A549 (cell line): Measurements from ENCODE around the gene NRM. TPM values are rescaled to one million over a fixed set of nuclear protein-coding genes. Genes with fewer than 3 reads are reported as not detected.

ENCODE experiments used
- ATAC-seq, 2 experiments: fragments of 200-7000 bp in 1 of 2; fragments of >200 bp in 1 of 2; cut with Nextera tagmentation in 1 of 2; cut with Tn5 transposase in 1 of 2; 3 replicates each; pipeline versions ENCODE4 v1.8.0 to v1.9.1; 2018 to 2020; ENCODE audit warnings: mild to moderate bottlenecking in 1 of 2, moderate library complexity in 1 of 2
- CTCF ChIA-PET: fragments of 300-600 bp; sonication (Branson Sonifier 250); formaldehyde crosslinking; extraction: SDS; loops from one replicate; lab custom pipeline; 2021; ENCODE audit warnings: antibody characterized with exemption, inconsistent platforms; lab: Yijun Ruan, JAX
- POLR2A ChIA-PET: fragments of 350-600 bp; formaldehyde crosslinking; extraction: SDS; loops from one replicate; lab custom pipeline; 2021; ENCODE audit warnings: antibody characterized with exemption, inconsistent platforms; lab: Yijun Ruan, JAX
- DNase-seq, 2 experiments: peaks; one replicate each; pipeline versions ENCODE4 v3.0.0 to v3.0.0-alpha.2; 2011 to 2016; ENCODE audit warnings: low read depth in 1 of 2, low spot score in 1 of 2
- FAIRE-seq: peaks from 2 replicates; lab custom pipeline; 2011; peaks lifted over from hg19 to GRCh38; lab: Jason Lieb, UNC
- H3K27ac ChIP-seq, 2 experiments: fragments of >200 bp; sonication (Bioruptor Twin); formaldehyde crosslinking; 3 replicates each; pipeline ENCODE4 v1.5.1; 2016 to 2017
- H3K4me1 ChIP-seq: fragments of >200 bp; sonication (Bioruptor Twin); formaldehyde crosslinking; 3 replicates; pipeline ENCODE4 v1.6.1; 2016
- H3K4me2 ChIP-seq: fragments of >200 bp; sonication (Bioruptor Twin); formaldehyde crosslinking; 3 replicates; pipeline ENCODE4 v1.6.1; 2016
- H3K4me3 ChIP-seq: fragments of >200 bp; sonication (Bioruptor Twin); formaldehyde crosslinking; 3 replicates; pipeline ENCODE4 v1.5.1; 2016
- H3K9me3 ChIP-seq: fragments of >200 bp; sonication (Bioruptor Twin); formaldehyde crosslinking; 3 replicates; pipeline ENCODE4 v1.6.1; 2016
- ESRRA ChIP-seq: fragments of 150-350 bp; IDR thresholded peaks from 2 replicates; pipeline ENCODE4 v1.6.1; 2014; ENCODE audit warnings: mild to moderate bottlenecking, low read length, borderline replicate concordance
- FOSB ChIP-seq: fragments of 250-450 bp; sonication (Bioruptor Pico); IDR thresholded peaks from 2 replicates; pipeline ENCODE4 v1.5.0; 2020; ENCODE audit warnings: mild to moderate bottlenecking, moderate library complexity
- FOSL2 ChIP-seq, 2 experiments: fragments of 450-650 bp in 1 of 2; fragments of >200 bp in 1 of 2; sonication (Bioruptor Twin) in 1 of 2; formaldehyde crosslinking; IDR thresholded peaks; 2 replicates each; pipeline versions ENCODE4 v1.5.0 to v1.6.1; 2016 to 2020; ENCODE audit warnings: mild to moderate bottlenecking in 1 of 2, moderate library complexity in 1 of 2
- FOXS1 ChIP-seq: fragments of 250-450 bp; sonication (Bioruptor Pico); IDR thresholded peaks from 2 replicates; pipeline ENCODE4 v1.5.0; 2020; ENCODE audit warnings: mild to moderate bottlenecking, moderate library complexity
- HOXB13 ChIP-seq: fragments of 250-450 bp; sonication (Bioruptor Pico); IDR thresholded peaks from 2 replicates; pipeline ENCODE4 v1.5.0; 2020; ENCODE audit warnings: low read depth, mild to moderate bottlenecking, moderate library complexity
- JUN ChIP-seq, 2 experiments: fragments of >200 bp; sonication (Bioruptor Twin); formaldehyde crosslinking; IDR thresholded peaks; 2 replicates in 1 of 2; 3 replicates in 1 of 2; pipeline ENCODE4 v1.6.1; 2016 to 2017
- JUNB ChIP-seq: fragments of >200 bp; sonication (Bioruptor Twin); formaldehyde crosslinking; IDR thresholded peaks from 2 replicates; pipeline ENCODE4 v1.6.1; 2016
- MAFK ChIP-seq: fragments of 450-650 bp; IDR thresholded peaks from 2 replicates; pipeline ENCODE4 v1.6.1; 2014; ENCODE audit not compliant: partially characterized antibody
- MAZ ChIP-seq: fragments of 150-350 bp; IDR thresholded peaks from 2 replicates; pipeline ENCODE4 v1.6.1; 2014; ENCODE audit warnings: antibody characterized with exemption, low read depth, low read length, borderline replicate concordance
- MYC ChIP-seq: IDR thresholded peaks from 2 replicates; pipeline ENCODE4 v1.6.1; 2012; ENCODE audit warnings: mild to moderate bottlenecking, inconsistent platforms, low read length, improper control_type of control experiment, borderline replicate concordance
- PHF8 ChIP-seq: fragments of 200-600 bp; sonication (generic); IDR thresholded peaks from 2 replicates; pipeline ENCODE4 v1.6.1; 2016; ENCODE audit warnings: low read depth, mild to moderate bottlenecking, antibody characterized with exemption, moderate library complexity, borderline replicate concordance
- POLR2A ChIP-seq: IDR thresholded peaks from 2 replicates; pipeline ENCODE4 v1.6.1; 2012; ENCODE audit warnings: mild to moderate bottlenecking, low read length
- WGBS: methylation state at CpG from one replicate; pipeline ENCODE4 v1.1.6; 2017; ENCODE audit errors: missing lambda C conversion rate; 5-methylcytosine and 5-hydroxymethylcytosine counted together
- polyA plus RNA-seq, 4 experiments: library from polyadenylated mRNA; depleted of rRNA in 3 of 4; stranded (reverse); fragments of >200 nt; fragmentation: RNase III in 1 of 4; extraction: RNeasy Plus Mini Kit Qiagen cat#74134 plus additional on column Dnase treatment in 1 of 4; gene quantifications; 2 replicates in 3 of 4; 3 replicates in 1 of 4; pipeline ENCODE4 v1.2.3, GENCODE V29; 2011 to 2017
- TF ChIP-seq, protein P1 (sequence below): fragments of 200-600 bp; sonication (generic); IDR thresholded peaks from 2 replicates; pipeline ENCODE4 v1.6.1; 2016; ENCODE audit warnings: antibody characterized with exemption, mild to moderate bottlenecking, moderate library complexity
- TF ChIP-seq, protein P2 (sequence below): fragments of >200 bp; sonication (Bioruptor Twin); formaldehyde crosslinking; IDR thresholded peaks from 3 replicates; pipeline ENCODE4 v1.6.1; 2016
- TF ChIP-seq, protein P3 (sequence below): IDR thresholded peaks from 2 replicates; pipeline ENCODE4 v1.6.1; 2012
- TF ChIP-seq, protein P4 (sequence below): IDR thresholded peaks from 2 replicates; pipeline ENCODE4 v1.6.1; 2012; ENCODE audit warnings: low read depth, borderline replicate concordance

The NRM gene
- polyA plus RNA-seq, 2 of the 4 experiments (the other 2 are of a cell fraction), result 11.3 to 13.0 TPM

DNA sequence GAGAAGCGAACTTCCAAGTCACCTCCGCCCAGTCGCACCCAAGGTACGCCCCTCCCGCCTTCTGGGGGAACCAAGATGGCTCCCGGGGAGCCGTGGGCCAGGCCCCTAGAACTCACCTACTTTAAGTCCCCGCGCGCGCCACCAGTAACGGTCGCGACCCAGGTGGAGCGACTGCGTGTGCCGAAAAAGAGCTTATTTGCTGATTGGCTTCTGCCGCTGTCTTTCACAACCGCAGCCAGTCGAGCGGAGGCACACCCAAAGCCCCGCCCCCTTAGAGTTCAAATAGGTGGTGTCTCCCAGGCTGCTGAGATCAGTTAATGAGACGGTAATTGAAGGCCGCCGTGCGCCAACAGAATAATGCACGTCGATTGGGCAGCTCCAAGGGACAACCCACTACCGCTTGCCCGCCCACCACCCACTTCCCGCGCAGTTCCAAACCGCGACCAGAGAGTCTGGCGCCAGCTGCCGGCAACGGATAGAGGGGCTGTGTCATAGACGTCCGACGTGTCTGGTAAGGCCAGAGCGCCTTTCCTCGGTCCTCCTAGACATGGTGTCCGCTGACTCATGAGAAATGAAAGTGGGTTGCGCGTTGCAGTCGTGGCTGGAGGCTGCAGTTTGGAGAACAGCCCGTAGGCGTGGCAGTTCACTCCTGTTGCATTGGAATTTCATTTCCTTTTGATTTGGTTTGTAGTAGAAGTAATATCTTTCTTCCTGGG is 26.5 kb upstream of the NRM start, which contains the start of gene MDC1:
Gene MDC1 (minus strand): TSS at position 153 of the 716 bp plus-strand sequence. CDS start 2,106 bp downstream, outside the sequence.
- H3K4me1 ChIP-seq, result peaks cover 22% of the 10 kb centered on the region
- TF ChIP-seq MYC (peak; percentile 29; the same call in 1 of the 2 replicates), ESRRA (no peak), POLR2A (0 out of 2 replicates have a peak, but pooled peaks have one; percentile 32), JUN (IDR thresholded peaks at IDR 0.05) (peak; percentile 69 to 82), FOSL2 (IDR thresholded peaks at IDR 0.05) (no peak), FOSL2 (CRISPR knock-in tag; IDR thresholded peaks at IDR 0.05) (peak; percentile 85), MAFK (peak; percentile 99), FOXS1 (CRISPR knock-in tag) (no peak), JUNB (0 out of 2 replicates have a peak, but pooled peaks have one; percentile 19), FOSB (CRISPR knock-in tag) (no peak), PHF8 (peak; percentile 20; the same call in 1 of the 2 replicates)
- TF ChIP-seq, protein P1, sequence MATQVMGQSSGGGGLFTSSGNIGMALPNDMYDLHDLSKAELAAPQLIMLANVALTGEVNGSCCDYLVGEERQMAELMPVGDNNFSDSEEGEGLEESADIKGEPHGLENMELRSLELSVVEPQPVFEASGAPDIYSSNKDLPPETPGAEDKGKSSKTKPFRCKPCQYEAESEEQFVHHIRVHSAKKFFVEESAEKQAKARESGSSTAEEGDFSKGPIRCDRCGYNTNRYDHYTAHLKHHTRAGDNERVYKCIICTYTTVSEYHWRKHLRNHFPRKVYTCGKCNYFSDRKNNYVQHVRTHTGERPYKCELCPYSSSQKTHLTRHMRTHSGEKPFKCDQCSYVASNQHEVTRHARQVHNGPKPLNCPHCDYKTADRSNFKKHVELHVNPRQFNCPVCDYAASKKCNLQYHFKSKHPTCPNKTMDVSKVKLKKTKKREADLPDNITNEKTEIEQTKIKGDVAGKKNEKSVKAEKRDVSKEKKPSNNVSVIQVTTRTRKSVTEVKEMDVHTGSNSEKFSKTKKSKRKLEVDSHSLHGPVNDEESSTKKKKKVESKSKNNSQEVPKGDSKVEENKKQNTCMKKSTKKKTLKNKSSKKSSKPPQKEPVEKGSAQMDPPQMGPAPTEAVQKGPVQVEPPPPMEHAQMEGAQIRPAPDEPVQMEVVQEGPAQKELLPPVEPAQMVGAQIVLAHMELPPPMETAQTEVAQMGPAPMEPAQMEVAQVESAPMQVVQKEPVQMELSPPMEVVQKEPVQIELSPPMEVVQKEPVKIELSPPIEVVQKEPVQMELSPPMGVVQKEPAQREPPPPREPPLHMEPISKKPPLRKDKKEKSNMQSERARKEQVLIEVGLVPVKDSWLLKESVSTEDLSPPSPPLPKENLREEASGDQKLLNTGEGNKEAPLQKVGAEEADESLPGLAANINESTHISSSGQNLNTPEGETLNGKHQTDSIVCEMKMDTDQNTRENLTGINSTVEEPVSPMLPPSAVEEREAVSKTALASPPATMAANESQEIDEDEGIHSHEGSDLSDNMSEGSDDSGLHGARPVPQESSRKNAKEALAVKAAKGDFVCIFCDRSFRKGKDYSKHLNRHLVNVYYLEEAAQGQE, result no peak
- TF ChIP-seq, protein P2, sequence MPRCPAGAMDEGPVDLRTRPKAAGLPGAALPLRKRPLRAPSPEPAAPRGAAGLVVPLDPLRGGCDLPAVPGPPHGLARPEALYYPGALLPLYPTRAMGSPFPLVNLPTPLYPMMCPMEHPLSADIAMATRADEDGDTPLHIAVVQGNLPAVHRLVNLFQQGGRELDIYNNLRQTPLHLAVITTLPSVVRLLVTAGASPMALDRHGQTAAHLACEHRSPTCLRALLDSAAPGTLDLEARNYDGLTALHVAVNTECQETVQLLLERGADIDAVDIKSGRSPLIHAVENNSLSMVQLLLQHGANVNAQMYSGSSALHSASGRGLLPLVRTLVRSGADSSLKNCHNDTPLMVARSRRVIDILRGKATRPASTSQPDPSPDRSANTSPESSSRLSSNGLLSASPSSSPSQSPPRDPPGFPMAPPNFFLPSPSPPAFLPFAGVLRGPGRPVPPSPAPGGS, result 0 out of 3 replicates have a peak, but pooled peaks have one; percentile 57
- TF ChIP-seq, protein P3, sequence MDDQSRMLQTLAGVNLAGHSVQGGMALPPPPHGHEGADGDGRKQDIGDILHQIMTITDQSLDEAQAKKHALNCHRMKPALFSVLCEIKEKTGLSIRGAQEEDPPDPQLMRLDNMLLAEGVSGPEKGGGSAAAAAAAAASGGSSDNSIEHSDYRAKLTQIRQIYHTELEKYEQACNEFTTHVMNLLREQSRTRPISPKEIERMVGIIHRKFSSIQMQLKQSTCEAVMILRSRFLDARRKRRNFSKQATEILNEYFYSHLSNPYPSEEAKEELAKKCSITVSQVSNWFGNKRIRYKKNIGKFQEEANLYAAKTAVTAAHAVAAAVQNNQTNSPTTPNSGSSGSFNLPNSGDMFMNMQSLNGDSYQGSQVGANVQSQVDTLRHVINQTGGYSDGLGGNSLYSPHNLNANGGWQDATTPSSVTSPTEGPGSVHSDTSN, result peak; percentile 94
- TF ChIP-seq, protein P4, sequence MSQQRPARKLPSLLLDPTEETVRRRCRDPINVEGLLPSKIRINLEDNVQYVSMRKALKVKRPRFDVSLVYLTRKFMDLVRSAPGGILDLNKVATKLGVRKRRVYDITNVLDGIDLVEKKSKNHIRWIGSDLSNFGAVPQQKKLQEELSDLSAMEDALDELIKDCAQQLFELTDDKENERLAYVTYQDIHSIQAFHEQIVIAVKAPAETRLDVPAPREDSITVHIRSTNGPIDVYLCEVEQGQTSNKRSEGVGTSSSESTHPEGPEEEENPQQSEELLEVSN, result peak; percentile 60; the same call in 1 of the 2 replicates
- TF ChIP-seq, all 56 proteins: peak for 10
- ChIA-PET CTCF (interaction anchor here (0.6 to 18.8 kb wide), 7 partner anchors 10 to 129 kb away, joined by 3 to 539 read pairs (median 3); partner anchors contain the start of gene DHX16), POLR2A (interaction anchor here (0.6 to 1.4 kb wide), 14 partner anchors 10 to 102 kb away, joined by 3 to 12 read pairs (median 4); partner anchors contain the start of genes FLOT1, MRPS18B, NRM and PPP1R10)
- ATAC-seq (peak; percentile 83 to 87), DNase-seq (peak; percentile 84 to 100), FAIRE-seq (no peak)
- peak within 1 kb of the TSS; percentile 99 to 100 for H3K27ac ChIP-seq
- peak within 1 kb of the TSS; percentile 87 for H3K4me2 ChIP-seq
- under 1% methylated on average over 21 of the region's 48 CpGs for WGBS
- no peaks in the 10 kb centered on the region for H3K9me3 ChIP-seq
- peak within 1 kb of the TSS; percentile 63 for H3K4me3 ChIP-seq

DNA sequence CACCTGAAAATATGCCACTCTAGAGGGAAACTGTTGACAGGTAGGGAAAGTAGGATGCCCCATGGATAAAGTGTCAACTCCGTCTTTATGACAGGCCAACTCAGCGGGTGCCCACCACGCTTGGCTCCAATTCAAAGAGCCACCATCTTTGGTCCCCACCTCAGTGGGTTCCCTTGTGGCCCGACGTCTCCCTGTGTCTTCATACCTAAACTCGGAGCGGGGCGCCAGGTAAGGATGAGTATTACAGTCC is 26.0 kb upstream of the NRM start:
- Histone ChIP-seq H3K4me3 (peak overlapping the region; percentile 63), H3K4me1 (peaks cover 22% of the 10 kb centered on the region), H3K9me3 (no peaks in the 10 kb centered on the region), H3K4me2 (peak overlapping the region; percentile 87), H3K27ac (peak overlapping the region; percentile 95 to 97)
- TF ChIP-seq MAZ, result no peak
- TF ChIP-seq HOXB13 (CRISPR knock-in tag), result 0 out of 2 replicates have a peak, but pooled peaks have one; percentile 43
- ATAC-seq, result no peak; a peak in 1 of 6 replicates
- no peak for FAIRE-seq
- ChIA-PET CTCF (interaction anchor here (0.8 to 18.8 kb wide), 6 partner anchors 10 to 39 kb away, joined by 3 to 539 read pairs (median 3); partner anchors contain the start of gene DHX16), POLR2A (interaction anchor here (0.6 to 1.4 kb wide), 13 partner anchors 9 to 102 kb away, joined by 3 to 12 read pairs (median 4); partner anchors contain the start of genes FLOT1, MRPS18B, NRM and PPP1R10)
- DNase-seq, result no peak
- 0% methylated on average over 8 of the region's 8 CpGs for WGBS
